SK-N-SH (cell line): ENCODE data around the gene EMCN. TPM values are rescaled to one million over a fixed set of nuclear protein-coding genes. Genes with fewer than 3 reads are reported as not detected.
"Not testable (repeated sequence)": the region's sequence is repeated elsewhere in the genome, so short reads cannot be mapped to it uniquely, and the experiment has no call there.

ENCODE experiments used
- CTCF ChIA-PET: fragments of 300-600, 350-600 bp; formaldehyde crosslinking; extraction: SDS; loops from one replicate; lab custom pipeline; 2021; lab: Yijun Ruan, JAX
- POLR2A ChIA-PET: fragments of 350-600 bp; sonication (Branson Sonifier 250); formaldehyde crosslinking; extraction: SDS; loops from one replicate; lab custom pipeline; 2020; ENCODE audit warnings: antibody characterized with exemption, inconsistent platforms; lab: Yijun Ruan, JAX
- DNase-seq: peaks from one replicate; pipeline ENCODE4 v3.0.0; 2012
- H2AFZ ChIP-seq: fragments of 200-600 bp; sonication (generic); 2 replicates; pipeline ENCODE4 v1.8.1; 2016; ENCODE audit warnings: antibody characterized with exemption, mild to moderate bottlenecking, low read depth
- H3F3A ChIP-seq: fragments of 200-600 bp; sonication (generic); replicated peaks from 2 replicates; pipeline ENCODE3; 2016; ENCODE audit warnings: antibody characterized with exemption, mild to moderate bottlenecking; ENCODE audit not compliant: insufficient read depth
- H3K27ac ChIP-seq, 2 experiments: fragments of 200-500 bp in 1 of 2; fragments of 200-600 bp in 1 of 2; sonication (Bioruptor generic) in 1 of 2; sonication (generic), shearing (Covaris generic) in 1 of 2; 2 replicates each; pipeline versions ENCODE4 v1.5.1 to v1.6.1; 2014 to 2016; ENCODE audit warnings: low read depth in 2 of 2, inconsistent platforms in 1 of 2, low read length in 1 of 2, mild to moderate bottlenecking in 1 of 2, mixed read lengths in 1 of 2
- H3K27me3 ChIP-seq: fragments of 200-600 bp; sonication (generic), shearing (Covaris generic); 2 replicates; pipeline ENCODE4 v1.6.1; 2016; ENCODE audit warnings: mixed run types; ENCODE audit not compliant: insufficient read depth
- H3K36me3 ChIP-seq, 2 experiments: fragments of 200-500 bp in 1 of 2; fragments of 200-600 bp in 1 of 2; sonication (Bioruptor generic) in 1 of 2; sonication (generic) in 1 of 2; replicated peaks in 1 of 2; 2 replicates each; pipeline versions ENCODE3 to v1.5.1; 2014 to 2016; ENCODE audit warnings: low read length in 1 of 2, mild to moderate bottlenecking in 1 of 2; ENCODE audit not compliant: insufficient read depth in 2 of 2, control insufficient read depth in 1 of 2
- H3K4me1 ChIP-seq, 2 experiments: fragments of 200-500 bp in 1 of 2; fragments of 200-600 bp in 1 of 2; sonication (Bioruptor generic) in 1 of 2; sonication (generic), shearing (Covaris generic) in 1 of 2; 2 replicates each; pipeline versions ENCODE4 v1.5.1 to v1.6.1; 2014 to 2016; ENCODE audit warnings: low read depth in 1 of 2, low read length in 1 of 2, mixed run types in 1 of 2; ENCODE audit not compliant: insufficient read depth in 2 of 2, control insufficient read depth in 1 of 2
- H3K4me2 ChIP-seq: fragments of 200-600 bp; sonication (generic), shearing (Covaris generic); 2 replicates; pipeline ENCODE4 v1.6.1; 2017; ENCODE audit warnings: mixed run types
- H3K4me3 ChIP-seq, 2 experiments: fragments of 200-500 bp in 1 of 2; fragments of 200-600 bp in 1 of 2; sonication (Bioruptor generic) in 1 of 2; sonication (generic), shearing (Covaris generic) in 1 of 2; 2 replicates each; pipeline versions ENCODE4 v1.5.1 to v1.8.1; 2014 to 2016; ENCODE audit warnings: low read depth in 2 of 2, inconsistent platforms in 1 of 2, low read length in 1 of 2, mild to moderate bottlenecking in 1 of 2, mixed read lengths in 1 of 2, moderate library complexity in 1 of 2
- H3K79me2 ChIP-seq: fragments of 200-600 bp; sonication (generic); 2 replicates; pipeline ENCODE4 v1.8.1; 2017; ENCODE audit warnings: mild to moderate bottlenecking; ENCODE audit not compliant: insufficient read depth
- H3K9ac ChIP-seq: fragments of 200-600 bp; sonication (generic); 2 replicates; pipeline ENCODE4 v1.6.1; 2017; ENCODE audit warnings: mixed run types
- H3K9me2 ChIP-seq: fragments of 200-600 bp; sonication (generic); 2 replicates; pipeline ENCODE4 v1.6.1; 2017; ENCODE audit warnings: mixed run types
- H3K9me3 ChIP-seq: fragments of 200-600 bp; sonication (generic); 2 replicates; pipeline ENCODE4 v1.6.1; 2017; ENCODE audit warnings: mixed run types, mild to moderate bottlenecking, moderate library complexity
- H4K20me1 ChIP-seq: fragments of 200-600 bp; sonication (generic); 2 replicates; pipeline ENCODE4 v1.6.1; 2017; ENCODE audit warnings: mild to moderate bottlenecking, mixed run types; ENCODE audit not compliant: insufficient read depth
- CTCF ChIP-seq: fragments of 200-600 bp; sonication (generic); IDR thresholded peaks from 2 replicates; pipeline ENCODE4 v1.6.1; 2017; ENCODE audit warnings: antibody characterized with exemption, mild to moderate bottlenecking, moderate library complexity
- FOSL2 ChIP-seq: IDR thresholded peaks from 2 replicates; pipeline ENCODE4 v1.4.0; 2012; ENCODE audit warnings: low read depth, mild to moderate bottlenecking, moderate library complexity, borderline replicate concordance
- FOXM1 ChIP-seq: IDR thresholded peaks from 2 replicates; pipeline ENCODE4 v1.4.0; 2012; ENCODE audit warnings: low read depth, mild to moderate bottlenecking
- GATA2 ChIP-seq: sonication (generic); formaldehyde crosslinking; IDR thresholded peaks from 2 replicates; pipeline ENCODE4 v1.5.0; 2020; ENCODE audit warnings: mild to moderate bottlenecking, missing genetic modification reagents
- MAX ChIP-seq: IDR thresholded peaks from 2 replicates; pipeline ENCODE4 v1.4.0; 2012; ENCODE audit warnings: low read depth
- MEF2A ChIP-seq: IDR thresholded peaks from 2 replicates; pipeline ENCODE4 v1.4.0; 2012; ENCODE audit warnings: low read depth, borderline replicate concordance
- NFIC ChIP-seq: IDR thresholded peaks from 2 replicates; pipeline ENCODE4 v1.4.0; 2012; ENCODE audit warnings: borderline replicate concordance
- REST ChIP-seq: IDR thresholded peaks from 2 replicates; pipeline ENCODE4 v1.6.1; 2012; ENCODE audit warnings: mild to moderate bottlenecking, low read depth, low read length, moderate library complexity
- RXRA ChIP-seq: IDR thresholded peaks from 2 replicates; pipeline ENCODE4 v1.4.0; 2012; ENCODE audit warnings: low read depth, mild to moderate bottlenecking, borderline replicate concordance
- SMC3 ChIP-seq: IDR thresholded peaks from 2 replicates; pipeline ENCODE4 v1.6.1; 2012; ENCODE audit warnings: low read depth, low read length, improper control_type of control experiment
- TAF1 ChIP-seq: IDR thresholded peaks from 2 replicates; pipeline ENCODE4 v1.6.1; 2012; ENCODE audit warnings: low read depth, mild to moderate bottlenecking, low read length, moderate library complexity, borderline replicate concordance
- TEAD4 ChIP-seq: IDR thresholded peaks from 2 replicates; pipeline ENCODE4 v1.4.0; 2012; ENCODE audit warnings: mild to moderate bottlenecking, borderline replicate concordance; ENCODE audit not compliant: insufficient read depth
- USF2 ChIP-seq: fragments of 150-350 bp; IDR thresholded peaks from 2 replicates; pipeline ENCODE4 v1.6.1; 2017; ENCODE audit warnings: antibody characterized with exemption, low read length, low read depth, borderline replicate concordance
- ZBTB33 ChIP-seq: IDR thresholded peaks from 2 replicates; pipeline ENCODE4 v1.4.0; 2012; ENCODE audit warnings: low read depth, borderline replicate concordance
- WGBS: methylation state at CpG from one replicate; pipeline ENCODE4 v1.1.6; 2017; ENCODE audit warnings: low lambda C conversion rate; 5-methylcytosine and 5-hydroxymethylcytosine counted together
- polyA plus RNA-seq, 3 experiments: library from polyadenylated mRNA; depleted of rRNA; stranded (reverse); fragments of >200 nt; gene quantifications; 2 replicates each; pipeline ENCODE4 v1.2.3, GENCODE V29; 2012

The EMCN gene
- polyA plus RNA-seq, 1 of the 3 experiments (the other 2 are of a cell fraction): 0.30 TPM

- no peak overlapping the region for H2AFZ ChIP-seq
- no peaks in the 10 kb centered on the region for H3F3A ChIP-seq
- no peaks in the 10 kb centered on the region for H3K27me3 ChIP-seq
- no peaks in the 10 kb centered on the region for H4K20me1 ChIP-seq
- no peak for TF ChIP-seq SMC3
- no peak for TF ChIP-seq REST
- no peak for TF ChIP-seq TAF1
- no peak for TF ChIP-seq GATA2
- no peak for TF ChIP-seq RXRA
- TF ChIP-seq CTCF: no peak
- no peak for TF ChIP-seq ZBTB33
- no peak for TF ChIP-seq NFIC
- TF ChIP-seq MEF2A: no peak
- H3K9me2 ChIP-seq: no peaks in the 10 kb centered on the region
- POLR2A ChIA-PET: no interaction called here
- H3K27ac ChIP-seq: no peak overlapping the region
- DNase-seq: no peak
- H3K9me3 ChIP-seq: no peaks in the 10 kb centered on the region
- WGBS: 63% methylated on average over 4 of the region's 4 CpGs
- H3K36me3 ChIP-seq: no peaks in the 10 kb centered on the region
- H3K79me2 ChIP-seq: no peaks in the 10 kb centered on the region
- H3K4me1 ChIP-seq: no peaks in the 10 kb centered on the region
- CTCF ChIA-PET: no interaction called here
- no peak overlapping the region for H3K4me2 ChIP-seq
- H3K9ac ChIP-seq: no peak overlapping the region
- H3K4me3 ChIP-seq: no peak overlapping the region
Measured at GRCh38 chr4:100539706-100540105, 21.9 kb upstream of the EMCN start.

- H4K20me1 ChIP-seq: no peaks in the 10 kb centered on the region
- TF ChIP-seq FOXM1 (no peak), USF2 (no peak), TEAD4 (no peak), MAX (no peak), FOSL2 (no peak), RXRA (no peak)
- peak overlapping the region; percentile 60; the same call in 1 of the 2 replicates for H2AFZ ChIP-seq
- H3K9me3 ChIP-seq: 0 out of 2 replicates have a peak, but pooled peaks cover 9% of the 10 kb centered on the region
- WGBS: 67% methylated on average over 1 of the region's 1 CpG
- no peaks in the 10 kb centered on the region for H3K36me3 ChIP-seq
- CTCF ChIA-PET: no interaction called here
- no peak overlapping the region for H3K4me3 ChIP-seq
- no peak overlapping the region for H3K27ac ChIP-seq
- no peaks in the 10 kb centered on the region for H3F3A ChIP-seq
- no peaks in the 10 kb centered on the region for H3K4me1 ChIP-seq
- no peak overlapping the region for H3K4me2 ChIP-seq
- no peak for DNase-seq
- H3K27me3 ChIP-seq: no peaks in the 10 kb centered on the region
- POLR2A ChIA-PET: no interaction called here
- no peaks in the 10 kb centered on the region for H3K79me2 ChIP-seq
- H3K9me2 ChIP-seq: no peaks in the 10 kb centered on the region
- H3K9ac ChIP-seq: no peak overlapping the region
Measured at GRCh38 chr4:100533741-100534140, 15.9 kb upstream of the EMCN start.

GRCh38 chr4:100530161-100530560 is 12.3 kb upstream of the EMCN start:
- H3K27ac ChIP-seq, H3K9ac ChIP-seq, H3K79me2 ChIP-seq, H3K4me1 ChIP-seq, CTCF ChIA-PET, H3K9me3 ChIP-seq, H4K20me1 ChIP-seq, H3K27me3 ChIP-seq, DNase-seq, H3K4me3 ChIP-seq, H3K9me2 ChIP-seq, H2AFZ ChIP-seq, H3K4me2 ChIP-seq, POLR2A ChIA-PET, H3F3A ChIP-seq, H3K36me3 ChIP-seq: not testable (repeated sequence)
- WGBS: 39% methylated on average over 4 of the region's 4 CpGs
